Measurements from ENCODE around the gene ATOH8.
"Not testable (repeated sequence)": the region's sequence is repeated elsewhere in the genome, so short reads cannot be mapped to it uniquely, and the experiment has no call there.

ATOH8 gene

GRCh38 chr2:85819811-85820510, 66.2 kb downstream of the ATOH8 start:
- Histone ChIP-seq H3K4me1 (ENCODE audit: insufficient read depth, low read length) (0 out of 2 replicates have a peak, but pooled peaks cover 2% of the 10 kb centered on the region), H3K9me3 (ENCODE audit: insufficient read depth, low read depth, low read length) (no peaks in the 10 kb centered on the region), H3K4me3 (ENCODE audit: low read length) (no peak overlapping the region), H3K36me3 (ENCODE audit: insufficient read depth, low read depth, low read length) (no peaks in the 10 kb centered on the region), H3K27ac (ENCODE audit: low read length) (no peak overlapping the region), H3K9ac (ENCODE audit: low read depth, low read length) (no peak overlapping the region), H3K27me3 (ENCODE audit: insufficient read depth, low read length) (no peaks in the 10 kb centered on the region)

GRCh38 chr2:85822766-85823165, 69.0 kb downstream of the ATOH8 start:
- no peaks in the 10 kb centered on the region for H3K9me3 ChIP-seq (ENCODE audit: insufficient read depth, low read depth, low read length)
- H3K27me3 ChIP-seq (ENCODE audit: insufficient read depth, low read length), result no peaks in the 10 kb centered on the region
- no peak overlapping the region for H3K27ac ChIP-seq (ENCODE audit: low read length)
- no peaks in the 10 kb centered on the region for H3K36me3 ChIP-seq (ENCODE audit: insufficient read depth, low read depth, low read length)
- no peak overlapping the region for H3K9ac ChIP-seq (ENCODE audit: low read depth, low read length)
- H3K4me1 ChIP-seq (ENCODE audit: insufficient read depth, low read length), result 0 out of 2 replicates have a peak, but pooled peaks cover 2% of the 10 kb centered on the region
- no peak overlapping the region for H3K4me3 ChIP-seq (ENCODE audit: low read length)

DNA sequence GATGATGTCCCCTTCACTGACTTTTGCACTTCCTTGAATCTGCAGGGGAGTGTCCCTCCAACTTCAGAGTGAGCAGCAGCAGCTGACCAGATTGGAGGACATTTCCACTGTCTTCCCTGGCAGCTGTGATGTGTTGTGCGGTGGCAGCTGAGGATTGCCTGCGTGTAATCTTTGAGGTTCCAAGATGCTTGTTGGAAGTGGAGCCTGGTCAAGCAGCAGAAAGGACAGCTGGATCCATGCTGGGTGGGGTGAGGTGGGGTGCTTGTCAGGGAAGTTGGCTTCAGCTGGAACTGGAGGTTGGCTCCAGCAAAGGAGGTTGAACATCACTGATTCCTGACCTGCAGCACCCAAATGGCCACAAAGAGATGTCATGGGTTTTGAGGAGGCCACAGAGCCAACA, 70.2 kb downstream of the ATOH8 start:
- Histone ChIP-seq H3K36me3 (ENCODE audit: insufficient read depth, low read depth, low read length) (no peaks in the 10 kb centered on the region), H3K4me1 (ENCODE audit: insufficient read depth, low read length) (no peaks in the 10 kb centered on the region), H3K4me3 (ENCODE audit: low read length) (no peak overlapping the region), H3K27ac (ENCODE audit: low read length) (no peak overlapping the region), H3K9ac (ENCODE audit: low read depth, low read length) (no peak overlapping the region), H3K27me3 (ENCODE audit: insufficient read depth, low read length) (no peaks in the 10 kb centered on the region), H3K9me3 (ENCODE audit: insufficient read depth, low read depth, low read length) (no peaks in the 10 kb centered on the region)

DNA sequence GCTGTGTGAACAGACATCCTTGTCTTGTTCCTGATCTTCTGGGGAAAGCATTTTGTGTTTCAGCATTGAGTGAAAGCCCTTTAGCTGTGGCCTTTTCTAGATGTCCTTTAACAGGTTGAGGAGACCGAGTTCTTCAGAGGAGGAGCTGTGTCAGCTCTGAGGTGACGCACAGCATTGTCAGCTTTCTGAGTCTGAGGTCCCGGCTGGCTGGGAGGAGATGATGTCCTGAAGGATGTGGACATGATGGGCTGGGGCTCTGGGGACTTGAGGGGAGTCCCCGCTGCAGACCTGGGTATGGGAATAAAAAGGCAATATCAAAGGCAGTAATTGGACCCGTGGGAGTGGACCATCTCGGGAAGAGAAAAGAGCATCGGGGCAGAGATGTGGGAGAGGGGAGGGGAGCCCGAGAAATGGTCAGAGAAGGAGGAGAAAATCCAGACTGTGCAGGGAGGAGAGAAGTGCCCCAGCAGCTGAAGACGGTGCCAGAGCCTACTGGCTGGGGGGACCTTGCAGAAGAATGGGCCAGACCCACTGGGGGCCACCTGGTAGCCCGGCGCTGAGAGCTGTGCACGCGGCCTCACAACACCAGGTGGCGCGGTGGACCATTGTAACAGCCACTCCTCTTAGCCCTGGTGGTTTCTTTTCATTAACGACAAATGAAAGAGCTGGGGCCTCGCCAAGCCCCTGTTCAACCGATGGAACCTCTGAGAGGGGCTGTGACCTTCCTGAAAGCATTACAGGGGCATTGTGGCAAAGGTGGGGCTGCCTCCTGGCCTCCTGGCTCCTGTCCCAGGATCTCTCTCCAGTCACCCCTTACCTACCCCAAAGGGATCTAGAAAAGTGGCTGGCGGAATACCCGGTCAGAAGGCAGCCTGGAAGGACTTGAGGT, 73.4 kb downstream of the ATOH8 start:
- H3K27ac ChIP-seq (ENCODE audit: low read length), result no peak overlapping the region
- H3K27me3 ChIP-seq (ENCODE audit: insufficient read depth, low read length), result no peaks in the 10 kb centered on the region
- no peaks in the 10 kb centered on the region for H3K9me3 ChIP-seq (ENCODE audit: insufficient read depth, low read depth, low read length)
- H3K4me1 ChIP-seq (ENCODE audit: insufficient read depth, low read length), result no peaks in the 10 kb centered on the region
- no peak overlapping the region for H3K4me3 ChIP-seq (ENCODE audit: low read length)
- H3K9ac ChIP-seq (ENCODE audit: low read depth, low read length), result no peak overlapping the region
- no peaks in the 10 kb centered on the region for H3K36me3 ChIP-seq (ENCODE audit: insufficient read depth, low read depth, low read length)

DNA sequence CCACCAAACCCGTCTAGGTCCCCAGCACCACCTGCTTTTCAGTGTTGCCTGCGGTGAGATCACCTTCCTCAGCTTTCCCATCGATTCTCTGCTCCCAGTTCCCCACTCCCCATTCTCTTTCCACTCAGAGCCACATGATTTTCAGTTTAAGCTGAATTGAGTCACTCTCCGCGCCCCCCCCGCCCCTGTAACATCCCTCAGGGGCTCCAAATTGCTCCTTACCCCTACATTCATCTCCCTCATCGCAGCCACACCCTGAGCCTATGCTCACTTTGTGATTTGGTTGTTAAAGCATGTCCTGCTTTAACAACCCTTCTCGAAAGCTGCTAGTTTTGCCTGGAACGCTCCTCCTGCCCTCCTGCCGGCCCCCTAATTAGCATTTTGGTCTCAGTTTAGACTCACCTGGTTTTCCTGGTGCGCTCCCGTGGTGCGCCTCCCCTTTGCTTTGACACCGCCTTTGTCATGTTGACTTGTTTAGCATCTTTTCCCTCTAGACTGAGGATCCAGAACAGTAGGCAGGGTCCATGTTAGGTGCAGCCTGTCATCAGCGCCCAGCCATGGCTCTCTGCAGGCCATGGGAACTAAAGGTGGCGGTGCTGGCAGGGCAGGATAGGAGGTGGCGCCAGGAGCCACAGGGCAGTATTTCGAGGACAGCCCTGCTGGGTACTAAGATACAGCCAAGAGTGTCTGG, 74.2 kb downstream of the ATOH8 start:
- Histone ChIP-seq H3K27ac (ENCODE audit: low read length) (no peak overlapping the region), H3K4me3 (ENCODE audit: low read length) (no peak overlapping the region), H3K4me1 (ENCODE audit: insufficient read depth, low read length) (no peaks in the 10 kb centered on the region)

GRCh38 chr2:85828725-85829124, 74.9 kb downstream of the ATOH8 start:
- no peaks in the 10 kb centered on the region for H3K9me3 ChIP-seq (ENCODE audit: insufficient read depth, low read depth, low read length)
- H3K27me3 ChIP-seq (ENCODE audit: insufficient read depth, low read length), result no peaks in the 10 kb centered on the region
- H3K4me3 ChIP-seq (ENCODE audit: low read length), result no peak overlapping the region
- no peaks in the 10 kb centered on the region for H3K36me3 ChIP-seq (ENCODE audit: insufficient read depth, low read depth, low read length)
- H3K4me1 ChIP-seq (ENCODE audit: insufficient read depth, low read length), result no peaks in the 10 kb centered on the region
- no peak overlapping the region for H3K27ac ChIP-seq (ENCODE audit: low read length)
- H3K9ac ChIP-seq (ENCODE audit: low read depth, low read length), result no peak overlapping the region

More for the DNA sequence above, 74.2 kb downstream of the ATOH8 start:
- Histone ChIP-seq H3K9me3 (ENCODE audit: insufficient read depth, low read depth, low read length) (no peaks in the 10 kb centered on the region), H3K27me3 (ENCODE audit: insufficient read depth, low read length) (no peaks in the 10 kb centered on the region), H3K9ac (ENCODE audit: low read depth, low read length) (no peak overlapping the region), H3K36me3 (ENCODE audit: insufficient read depth, low read depth, low read length) (no peaks in the 10 kb centered on the region)

- not testable (repeated sequence) for H3K9ac ChIP-seq (ENCODE audit: low read depth, low read length); H3K36me3 ChIP-seq (ENCODE audit: insufficient read depth, low read depth, low read length); H3K27ac ChIP-seq (ENCODE audit: low read length); H3K4me1 ChIP-seq (ENCODE audit: insufficient read depth, low read length); H3K4me3 ChIP-seq (ENCODE audit: low read length); H3K9me3 ChIP-seq (ENCODE audit: insufficient read depth, low read depth, low read length); H3K27me3 ChIP-seq (ENCODE audit: insufficient read depth, low read length)
Measured at GRCh38 chr2:85829394-85829793, 75.6 kb downstream of the ATOH8 start.

GRCh38 chr2:85830645-85831044, 76.9 kb downstream of the ATOH8 start:
- Histone ChIP-seq H3K9ac (ENCODE audit: low read depth, low read length) (no peak overlapping the region), H3K4me3 (ENCODE audit: low read length) (no peak overlapping the region), H3K27ac (ENCODE audit: low read length) (no peak overlapping the region), H3K27me3 (ENCODE audit: insufficient read depth, low read length) (no peaks in the 10 kb centered on the region), H3K4me1 (ENCODE audit: insufficient read depth, low read length) (no peaks in the 10 kb centered on the region), H3K9me3 (ENCODE audit: insufficient read depth, low read depth, low read length) (no peaks in the 10 kb centered on the region), H3K36me3 (ENCODE audit: insufficient read depth, low read depth, low read length) (no peaks in the 10 kb centered on the region)

DNA sequence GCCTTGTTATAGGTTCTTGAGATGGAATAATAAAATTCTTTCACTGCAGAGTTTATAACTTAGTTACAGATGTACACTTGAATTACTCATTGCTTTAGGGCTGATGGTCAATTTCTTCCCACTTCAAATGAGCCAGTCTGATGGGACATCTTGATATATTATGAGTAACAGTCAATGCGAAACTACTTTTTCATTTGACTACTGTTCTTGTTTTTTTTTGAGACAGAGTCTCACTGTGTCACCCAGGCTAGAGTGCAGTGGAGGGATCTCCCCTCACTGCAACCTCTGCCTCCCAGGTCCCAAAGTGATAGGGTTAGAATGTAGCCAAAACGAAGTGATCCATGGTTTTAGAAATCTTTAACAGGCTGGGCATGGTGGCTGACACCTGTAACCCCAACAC, 77.9 kb downstream of the ATOH8 start:
- Histone ChIP-seq H3K4me1 (ENCODE audit: insufficient read depth, low read length) (no peaks in the 10 kb centered on the region), H3K4me3 (ENCODE audit: low read length) (no peak overlapping the region), H3K9ac (ENCODE audit: low read depth, low read length) (no peak overlapping the region), H3K27me3 (ENCODE audit: insufficient read depth, low read length) (no peaks in the 10 kb centered on the region), H3K36me3 (ENCODE audit: insufficient read depth, low read depth, low read length) (no peaks in the 10 kb centered on the region), H3K9me3 (ENCODE audit: insufficient read depth, low read depth, low read length) (no peaks in the 10 kb centered on the region), H3K27ac (ENCODE audit: low read length) (no peak overlapping the region)

DNA sequence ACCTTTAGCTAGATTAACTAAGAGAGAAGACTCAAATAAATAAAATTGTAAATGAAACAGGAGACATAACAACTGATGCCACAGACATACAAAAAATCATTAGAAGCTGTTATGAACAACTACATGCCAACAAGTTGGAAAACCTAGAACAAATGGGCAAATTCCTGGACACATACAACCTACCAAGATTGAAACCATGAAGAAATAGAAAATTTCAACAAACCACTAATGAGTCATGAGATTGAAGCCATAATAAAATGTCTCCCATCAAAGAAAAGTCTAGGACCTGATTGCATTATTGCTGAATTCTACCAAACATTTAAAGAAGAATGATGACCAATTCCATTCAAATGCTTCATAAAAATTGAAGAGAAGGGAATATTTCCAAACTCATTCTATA, 80.7 kb downstream of the ATOH8 start:
- H3K4me3 ChIP-seq (ENCODE audit: low read length), result no peak overlapping the region
- no peaks in the 10 kb centered on the region for H3K9me3 ChIP-seq (ENCODE audit: insufficient read depth, low read depth, low read length)
- H3K27ac ChIP-seq (ENCODE audit: low read length), result no peak overlapping the region

More for the DNA sequence above, 80.7 kb downstream of the ATOH8 start:
- Histone ChIP-seq H3K36me3 (ENCODE audit: insufficient read depth, low read depth, low read length) (no peaks in the 10 kb centered on the region), H3K27me3 (ENCODE audit: insufficient read depth, low read length) (no peaks in the 10 kb centered on the region), H3K9ac (ENCODE audit: low read depth, low read length) (no peak overlapping the region), H3K4me1 (ENCODE audit: insufficient read depth, low read length) (no peaks in the 10 kb centered on the region)
